ENCODE results near the gene CARNS1. TPM values are rescaled to one million over a fixed set of nuclear protein-coding genes. Genes with fewer than 3 reads are reported as not detected.

CARNS1 gene
- polyA plus RNA-seq, 1 of the 3 experiments (the other 2 are of a cell fraction): 0.23 TPM

GRCh38 chr11:67405196-67405567, 10.3 kb upstream of the CARNS1 start:
- no peak overlapping the region for H2AFZ ChIP-seq (ENCODE audit: low read depth)
- peaks cover 8 to 11% of the 10 kb centered on the region in 2 experiments; a peak in 2 of 4 replicates for H3K4me1 ChIP-seq (ENCODE audit: control insufficient read depth in 1 of 2, insufficient read depth in 2 of 2, low read depth in 1 of 2, low read length in 1 of 2)
- no peak overlapping the region for H3K4me3 ChIP-seq (ENCODE audit: low read depth in 2 of 2, low read length in 1 of 2)
- ChIA-PET CTCF (interaction anchor here (0.8 to 1.3 kb wide), 3 partner anchors 15 to 58 kb away, joined by 3 to 4 read pairs (median 3); no protein-coding TSS in a partner anchor), POLR2A (no interaction called here)
- H3K27ac ChIP-seq (ENCODE audit: low read depth in 2 of 2, low read length in 1 of 2): no peak overlapping the region
- H3K4me2 ChIP-seq: no peak overlapping the region
- H3K27me3 ChIP-seq (ENCODE audit: insufficient read depth): no peaks in the 10 kb centered on the region
- no CpG with 5 or more reads among the region's 6 CpGs for WGBS (ENCODE audit: low lambda C conversion rate)
- no peaks in the 10 kb centered on the region for H3K9me2 ChIP-seq
- no peaks in the 10 kb centered on the region for H3F3A ChIP-seq (replicated peaks; ENCODE audit: insufficient read depth)
- no peak overlapping the region for H3K9ac ChIP-seq
- no peaks in the 10 kb centered on the region for H3K36me3 ChIP-seq (replicated peaks in 1 of 2; ENCODE audit: control insufficient read depth in 1 of 2, insufficient read depth in 2 of 2, low read length in 1 of 2)
- H4K20me1 ChIP-seq (ENCODE audit: insufficient read depth): peaks cover 6% of the 10 kb centered on the region; the same call in 1 of the 2 replicates
- H3K9me3 ChIP-seq: no peaks in the 10 kb centered on the region
- no peak for DNase-seq
- TF ChIP-seq USF1 (IDR thresholded peaks at IDR 0.05; ENCODE audit: borderline replicate concordance, low read depth) (no peak), REST (IDR thresholded peaks at IDR 0.05; ENCODE audit: low read depth, low read length) (no peak), TCF12 (IDR thresholded peaks at IDR 0.05) (no peak), NFIC (IDR thresholded peaks at IDR 0.05; ENCODE audit: borderline replicate concordance) (no peak), TEAD4 (IDR thresholded peaks at IDR 0.05; ENCODE audit: borderline replicate concordance, insufficient read depth) (no peak), FOXJ3 (CRISPR knock-in tag; IDR thresholded peaks at IDR 0.05) (no peak), SMC3 (IDR thresholded peaks at IDR 0.05; ENCODE audit: low read depth, low read length) (no peak), NRF1 (IDR thresholded peaks at IDR 0.05; ENCODE audit: low read depth, low read length) (no peak), FOXM1 (IDR thresholded peaks at IDR 0.05; ENCODE audit: low read depth) (no peak), GATA2 (CRISPR knock-in tag; IDR thresholded peaks at IDR 0.05) (no peak), POLR2AphosphoS5 (IDR thresholded peaks at IDR 0.05; ENCODE audit: low read depth, low read length) (no peak), RCOR1 (IDR thresholded peaks at IDR 0.05; ENCODE audit: low read length) (no peak), YY1 (IDR thresholded peaks at IDR 0.05; ENCODE audit: low read depth) (no peak), FOSL2 (IDR thresholded peaks at IDR 0.05; ENCODE audit: borderline replicate concordance, low read depth) (no peak)
- H3K79me2 ChIP-seq (ENCODE audit: insufficient read depth): peaks cover 12% of the 10 kb centered on the region
